Neural progenitor cell (in vitro differentiated cells): ENCODE results near the gene LIF.

Experiments
- EZH2 ChIP-seq: fragments of 200-600 bp; sonication (generic); IDR thresholded peaks from 2 replicates; pipeline ENCODE4 v1.6.1; 2017; ENCODE audit warnings: antibody characterized with exemption, mild to moderate bottlenecking, moderate library complexity
- TF ChIP-seq, protein P1 (sequence below): fragments of 200-600 bp; sonication (generic); IDR thresholded peaks from 2 replicates; pipeline ENCODE4 v1.5.1; 2017; ENCODE audit warnings: antibody characterized with exemption, mild to moderate bottlenecking

- TF ChIP-seq, protein P1, sequence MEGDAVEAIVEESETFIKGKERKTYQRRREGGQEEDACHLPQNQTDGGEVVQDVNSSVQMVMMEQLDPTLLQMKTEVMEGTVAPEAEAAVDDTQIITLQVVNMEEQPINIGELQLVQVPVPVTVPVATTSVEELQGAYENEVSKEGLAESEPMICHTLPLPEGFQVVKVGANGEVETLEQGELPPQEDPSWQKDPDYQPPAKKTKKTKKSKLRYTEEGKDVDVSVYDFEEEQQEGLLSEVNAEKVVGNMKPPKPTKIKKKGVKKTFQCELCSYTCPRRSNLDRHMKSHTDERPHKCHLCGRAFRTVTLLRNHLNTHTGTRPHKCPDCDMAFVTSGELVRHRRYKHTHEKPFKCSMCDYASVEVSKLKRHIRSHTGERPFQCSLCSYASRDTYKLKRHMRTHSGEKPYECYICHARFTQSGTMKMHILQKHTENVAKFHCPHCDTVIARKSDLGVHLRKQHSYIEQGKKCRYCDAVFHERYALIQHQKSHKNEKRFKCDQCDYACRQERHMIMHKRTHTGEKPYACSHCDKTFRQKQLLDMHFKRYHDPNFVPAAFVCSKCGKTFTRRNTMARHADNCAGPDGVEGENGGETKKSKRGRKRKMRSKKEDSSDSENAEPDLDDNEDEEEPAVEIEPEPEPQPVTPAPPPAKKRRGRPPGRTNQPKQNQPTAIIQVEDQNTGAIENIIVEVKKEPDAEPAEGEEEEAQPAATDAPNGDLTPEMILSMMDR, result no peak
- no peak for TF ChIP-seq EZH2
Measured at GRCh38 chr22:30217698-30218560, 28.6 kb downstream of the LIF start.
